Esophagus (tissue), 2 donors: ENCODE measurements around the gene ZDHHC8. TPM values are rescaled to one million over a fixed set of nuclear protein-coding genes. Genes with fewer than 3 reads are reported as not detected.
"Not testable (repeated sequence)": the region's sequence is repeated elsewhere in the genome, so short reads cannot be mapped to it uniquely, and the experiment has no call there.

Experiments used
- H3K27ac ChIP-seq, 2 donors: one replicate each; pipeline ENCODE4 v1.5.1; 2013; ENCODE audit warnings: low read depth in 2 of 2, mild to moderate bottlenecking in 2 of 2, inconsistent platforms in 1 of 2, low read length in 1 of 2, moderate library complexity in 1 of 2
- H3K27me3 ChIP-seq, 2 donors: one replicate each; pipeline ENCODE4 v1.6.1; 2013; ENCODE audit warnings: low read length in 2 of 2, control low read depth in 1 of 2, mild to moderate bottlenecking in 1 of 2; ENCODE audit not compliant: insufficient read depth in 2 of 2, control insufficient read depth in 1 of 2
- H3K36me3 ChIP-seq, 2 donors: one replicate each; pipeline ENCODE4 v1.6.1; 2013; ENCODE audit warnings: low read length in 1 of 2; ENCODE audit not compliant: control insufficient read depth in 2 of 2, insufficient read depth in 2 of 2
- H3K4me1 ChIP-seq, 2 donors: one replicate each; pipeline ENCODE4 v1.6.1; 2013; ENCODE audit warnings: low read length in 1 of 2; ENCODE audit not compliant: control insufficient read depth in 2 of 2, insufficient read depth in 2 of 2
- H3K4me3 ChIP-seq, 2 donors: one replicate each; pipeline ENCODE4 v1.5.1; 2013; ENCODE audit warnings: low read length in 2 of 2, mild to moderate bottlenecking in 2 of 2, low read depth in 1 of 2, moderate library complexity in 1 of 2
- H3K9me3 ChIP-seq, 2 donors: one replicate each; pipeline ENCODE4 v1.6.1; 2013; ENCODE audit warnings: mild to moderate bottlenecking in 2 of 2, low read depth in 1 of 2, low read length in 1 of 2, moderate library complexity in 1 of 2; ENCODE audit not compliant: control insufficient read depth in 2 of 2, insufficient read depth in 1 of 2
- WGBS, 2 donors: extraction: QIAGEN DNeasy Blood & Tissue Kit; methylation state at CpG; one replicate each; pipeline ENCODE4 v1.1.7; 2013; 5-methylcytosine and 5-hydroxymethylcytosine counted together
- polyA plus RNA-seq, 2 donors: library from polyadenylated mRNA; stranded (reverse); fragments of 200-250 nt; gene quantifications; one replicate each; pipeline ENCODE4 v1.2.3, GENCODE V29; 2013
- donor health status: healthy with polysubstance abuse.
- donor health status: Bipolar disorder and iron deficiency.

Gene ZDHHC8
- polyA plus RNA-seq, 2 donors = 21.3 to 33.6 TPM

GRCh38 chr22:20156611-20157429 is 25.2 kb downstream of the ZDHHC8 start:
- Histone ChIP-seq H3K36me3 (no peaks in the 10 kb centered on the region), H3K9me3 (no peaks in the 10 kb centered on the region), H3K27ac (no peak overlapping the region), H3K27me3 (no peaks in the 10 kb centered on the region), H3K4me1 (peaks cover 0 to 2% of the 10 kb centered on the region in 2 donors), H3K4me3 (no peak overlapping the region)
- 38 to 41% methylated on average over 17 of the region's 17 CpGs for WGBS, 2 donors

- Histone ChIP-seq H3K36me3 (no peaks in the 10 kb centered on the region), H3K27me3 (no peaks in the 10 kb centered on the region), H3K9me3 (no peaks in the 10 kb centered on the region), H3K4me1 (peaks cover 0 to 2% of the 10 kb centered on the region in 2 donors), H3K4me3 (no peak overlapping the region), H3K27ac (no peak overlapping the region)
- WGBS, 2 donors = 59 to 62% methylated on average over 14 to 15 of the region's 15 CpGs
Measured at GRCh38 chr22:20157430-20158183, 26.0 kb downstream of the ZDHHC8 start.

- H3K27ac ChIP-seq = no peak overlapping the region
- no peak overlapping the region for H3K4me3 ChIP-seq
- H3K27me3 ChIP-seq = no peaks in the 10 kb centered on the region
- no peaks in the 10 kb centered on the region for H3K9me3 ChIP-seq
- H3K4me1 ChIP-seq = peaks cover 0 to 2% of the 10 kb centered on the region in 2 donors
- 65 to 79% methylated on average over 13 to 15 of the region's 15 CpGs for WGBS, 2 donors
- no peaks in the 10 kb centered on the region for H3K36me3 ChIP-seq
Measured at GRCh38 chr22:20158391-20159036, 26.9 kb downstream of the ZDHHC8 start.

- no peaks in the 10 kb centered on the region for H3K36me3 ChIP-seq
- no peaks in the 10 kb centered on the region for H3K27me3 ChIP-seq
- no peak overlapping the region for H3K27ac ChIP-seq
- H3K9me3 ChIP-seq = no peaks in the 10 kb centered on the region
- peaks cover 0 to 2% of the 10 kb centered on the region in 2 donors for H3K4me1 ChIP-seq
- no peak overlapping the region for H3K4me3 ChIP-seq
- 27 to 43% methylated on average over 8 to 9 of the region's 9 CpGs for WGBS, 2 donors
Measured at GRCh38 chr22:20159076-20159475, 27.5 kb downstream of the ZDHHC8 start.

GRCh38 chr22:20159531-20159930 is 27.9 kb downstream of the ZDHHC8 start:
- not testable (repeated sequence) for H3K9me3 ChIP-seq, H3K27me3 ChIP-seq, H3K36me3 ChIP-seq, H3K4me3 ChIP-seq, H3K4me1 ChIP-seq, H3K27ac ChIP-seq
- 68 to 78% methylated on average over 8 to 13 of the region's 14 CpGs for WGBS, 2 donors

- Histone ChIP-seq H3K27me3 (no peaks in the 10 kb centered on the region), H3K27ac (no peak overlapping the region), H3K4me3 (no peak overlapping the region), H3K4me1 (peaks cover 0 to 2% of the 10 kb centered on the region in 2 donors), H3K36me3 (no peaks in the 10 kb centered on the region), H3K9me3 (no peaks in the 10 kb centered on the region)
- 78 to 80% methylated on average over 10 of the region's 10 CpGs for WGBS, 2 donors
Measured at GRCh38 chr22:20160041-20160440, 28.4 kb downstream of the ZDHHC8 start.

- H3K4me3 ChIP-seq = no peak overlapping the region
- no peaks in the 10 kb centered on the region for H3K9me3 ChIP-seq
- no peaks in the 10 kb centered on the region for H3K27me3 ChIP-seq
- no peak overlapping the region for H3K27ac ChIP-seq
- no peaks in the 10 kb centered on the region for H3K36me3 ChIP-seq
- peaks cover 0 to 2% of the 10 kb centered on the region in 2 donors for H3K4me1 ChIP-seq
- WGBS, 2 donors = 70 to 73% methylated on average over 11 of the region's 11 CpGs
Measured at GRCh38 chr22:20164863-20165262, 33.3 kb downstream of the ZDHHC8 start.

- H3K4me1 ChIP-seq = peaks cover 0 to 2% of the 10 kb centered on the region in 2 donors
- no peak overlapping the region for H3K27ac ChIP-seq
- no peak overlapping the region for H3K4me3 ChIP-seq
- WGBS, 2 donors = 89 to 94% methylated on average over 12 of the region's 12 CpGs
- H3K27me3 ChIP-seq = no peaks in the 10 kb centered on the region
- H3K36me3 ChIP-seq = no peaks in the 10 kb centered on the region
- H3K9me3 ChIP-seq = no peaks in the 10 kb centered on the region
Measured at GRCh38 chr22:20165421-20165820, 33.8 kb downstream of the ZDHHC8 start.

- H3K27me3 ChIP-seq = no peaks in the 10 kb centered on the region
- no peaks in the 10 kb centered on the region for H3K9me3 ChIP-seq
- no peak overlapping the region for H3K27ac ChIP-seq
- peaks cover 0 to 2% of the 10 kb centered on the region in 2 donors for H3K4me1 ChIP-seq
- 86 to 88% methylated on average over 7 of the region's 7 CpGs for WGBS, 2 donors
- H3K4me3 ChIP-seq = no peak overlapping the region
- H3K36me3 ChIP-seq = no peaks in the 10 kb centered on the region
Measured at GRCh38 chr22:20165913-20166312, 34.3 kb downstream of the ZDHHC8 start.
